H9 (cell line): Measurements from ENCODE around the gene KRTAP1-5. TPM values are rescaled to one million over a fixed set of nuclear protein-coding genes. Genes with fewer than 3 reads are reported as not detected.

ENCODE experiments used
- DNase-seq: peaks from one replicate; pipeline ENCODE4 v3.0.0-alpha.2; 2017
- H2AFZ ChIP-seq: one replicate; pipeline ENCODE4 v1.6.1; 2013; ENCODE audit warnings: mild to moderate bottlenecking, low read length, control low read depth, moderate library complexity
- H2AK5ac ChIP-seq: 2 replicates; pipeline ENCODE4 v1.6.1; 2013; ENCODE audit warnings: low read length, control low read depth, mixed read lengths; ENCODE audit not compliant: insufficient read length
- H2BK120ac ChIP-seq: one replicate; pipeline ENCODE4 v1.6.1; 2013; ENCODE audit warnings: low read depth, mild to moderate bottlenecking, low read length, control low read depth, inconsistent platforms; ENCODE audit not compliant: poor library complexity, severe bottlenecking
- H2BK12ac ChIP-seq: 2 replicates; pipeline ENCODE4 v1.6.1; 2013; ENCODE audit warnings: low read length, control low read depth, mixed read lengths, low read depth; ENCODE audit not compliant: insufficient read length
- H2BK15ac ChIP-seq: 2 replicates; pipeline ENCODE4 v1.6.1; 2013; ENCODE audit warnings: low read depth, low read length, control low read depth
- H2BK20ac ChIP-seq: one replicate; pipeline ENCODE4 v1.6.1; 2013; ENCODE audit warnings: low read depth, mild to moderate bottlenecking, low read length, control low read depth, inconsistent platforms; ENCODE audit not compliant: poor library complexity, severe bottlenecking
- H2BK5ac ChIP-seq: 2 replicates; pipeline ENCODE4 v1.6.1; 2013; ENCODE audit warnings: low read length, control low read depth, mixed read lengths; ENCODE audit not compliant: insufficient read length
- H3K14ac ChIP-seq: 2 replicates; pipeline ENCODE4 v1.6.1; 2013; ENCODE audit warnings: low read length, control low read depth; ENCODE audit not compliant: insufficient read depth
- H3K18ac ChIP-seq: 2 replicates; pipeline ENCODE4 v1.6.1; 2013; ENCODE audit warnings: low read depth, mild to moderate bottlenecking, mixed read lengths, low read length, control low read depth; ENCODE audit not compliant: insufficient read length
- H3K23ac ChIP-seq: 2 replicates; pipeline ENCODE4 v1.6.1; 2013; ENCODE audit warnings: low read length, control low read depth, mixed read lengths, low read depth; ENCODE audit not compliant: insufficient read length
- H3K23me2 ChIP-seq: 2 replicates; pipeline ENCODE4 v1.6.1; 2013; ENCODE audit warnings: low read depth, mild to moderate bottlenecking, mixed read lengths, low read length, control low read depth; ENCODE audit not compliant: insufficient read length, poor library complexity, severe bottlenecking
- H3K27ac ChIP-seq: 2 replicates; pipeline ENCODE4 v1.5.1; 2013; ENCODE audit warnings: low read length, control low read depth, mixed read lengths, low read depth; ENCODE audit not compliant: insufficient read length
- H3K27me3 ChIP-seq: 2 replicates; pipeline ENCODE4 v1.6.1; 2013; ENCODE audit warnings: low read length, control low read depth, inconsistent platforms; ENCODE audit not compliant: insufficient read depth
- H3K4ac ChIP-seq: 2 replicates; pipeline ENCODE4 v1.6.1; 2013; ENCODE audit warnings: low read depth, mild to moderate bottlenecking, control low read depth, inconsistent platforms, low read length, moderate library complexity
- H3K4me1 ChIP-seq: 2 replicates; pipeline ENCODE4 v1.6.1; 2013; ENCODE audit warnings: low read length, control low read depth, inconsistent platforms; ENCODE audit not compliant: insufficient read depth
- H3K4me2 ChIP-seq: 2 replicates; pipeline ENCODE4 v1.6.1; 2013; ENCODE audit warnings: low read length, control low read depth, mixed read lengths; ENCODE audit not compliant: insufficient read length, insufficient read depth
- H3K56ac ChIP-seq: 2 replicates; pipeline ENCODE4 v1.6.1; 2013; ENCODE audit warnings: low read depth, mild to moderate bottlenecking, mixed read lengths, low read length, control low read depth; ENCODE audit not compliant: insufficient read length
- H3K79me1 ChIP-seq: 2 replicates; pipeline ENCODE4 v1.6.1; 2013; ENCODE audit warnings: low read depth, mild to moderate bottlenecking, moderate library complexity, low read length, control low read depth, inconsistent platforms; ENCODE audit not compliant: insufficient read depth, poor library complexity, severe bottlenecking
- H3K79me2 ChIP-seq: 2 replicates; pipeline ENCODE4 v1.6.1; 2013; ENCODE audit warnings: low read length, control low read depth, inconsistent platforms; ENCODE audit not compliant: insufficient read depth
- H3K9ac ChIP-seq: 2 replicates; pipeline ENCODE4 v1.6.1; 2013; ENCODE audit warnings: low read length, control low read depth, mixed read lengths; ENCODE audit not compliant: insufficient read length; ENCODE audit errors: extremely low read depth
- H3K9me3 ChIP-seq: one replicate; pipeline ENCODE4 v1.6.1; 2013; ENCODE audit warnings: low read depth, low read length, inconsistent platforms; ENCODE audit not compliant: control insufficient read depth
- H3T11ph ChIP-seq: one replicate; pipeline ENCODE4 v1.6.1; 2013; ENCODE audit warnings: mild to moderate bottlenecking, low read length, control low read depth, inconsistent platforms
- H4K20me1 ChIP-seq: one replicate; pipeline ENCODE4 v1.6.1; 2013; ENCODE audit not compliant: control insufficient read depth, insufficient read length, insufficient read depth
- H4K5ac ChIP-seq: 2 replicates; pipeline ENCODE4 v1.6.1; 2013; ENCODE audit warnings: low read depth, mild to moderate bottlenecking, mixed read lengths, low read length, control low read depth; ENCODE audit not compliant: insufficient read length
- H4K8ac ChIP-seq: replicated peaks from 2 replicates; pipeline ENCODE4 v1.6.1; 2013; ENCODE audit warnings: low read length, control low read depth, mixed read lengths, low read depth; ENCODE audit not compliant: insufficient read length
- H4K91ac ChIP-seq: 2 replicates; pipeline ENCODE4 v1.6.1; 2013; ENCODE audit warnings: low read depth, mild to moderate bottlenecking, moderate library complexity, mixed read lengths, low read length, control low read depth; ENCODE audit not compliant: insufficient read length
- H3K27ac Mint-ChIP-seq, 3 experiments: 2 replicates in 2 of 3; 3 replicates in 1 of 3; pipeline ENCODE4 v1.8.0; 2020 to 2021; ENCODE audit warnings: mixed read lengths in 3 of 3, mild to moderate bottlenecking in 1 of 3, moderate library complexity in 1 of 3
- H3K27me3 Mint-ChIP-seq: 2 replicates; pipeline ENCODE4 v1.8.0; 2021; ENCODE audit warnings: low read depth, mild to moderate bottlenecking, moderate library complexity, mixed read lengths
- H3K36me3 Mint-ChIP-seq, 3 experiments: 2 replicates in 2 of 3; 3 replicates in 1 of 3; pipeline ENCODE4 v1.8.0; 2020 to 2021; ENCODE audit warnings: low read depth in 3 of 3, mixed read lengths in 3 of 3; ENCODE audit not compliant: insufficient read depth in 1 of 3
- H3K4me1 Mint-ChIP-seq, 2 experiments: 2 replicates each; pipeline ENCODE4 v1.8.0; 2020; ENCODE audit warnings: mixed read lengths in 2 of 2
- H3K4me3 Mint-ChIP-seq, 2 experiments: 2 replicates in 1 of 2; 3 replicates in 1 of 2; pipeline ENCODE4 v1.8.0; 2020 to 2021; ENCODE audit warnings: mild to moderate bottlenecking in 2 of 2, mixed read lengths in 2 of 2, moderate library complexity in 1 of 2
- H3K9me3 Mint-ChIP-seq, 2 experiments: 2 replicates in 1 of 2; 3 replicates in 1 of 2; pipeline ENCODE4 v1.8.0; 2020; ENCODE audit warnings: mild to moderate bottlenecking in 2 of 2, mixed read lengths in 2 of 2, moderate library complexity in 1 of 2
- CTCF ChIP-seq: fragments of 200-600 bp; sonication (generic); conservative IDR thresholded peaks from 3 replicates; pipeline ENCODE4 v1.8.0; 2021; ENCODE audit warnings: antibody characterized with exemption, mild to moderate bottlenecking
- WGBS: extraction: QIAGEN DNeasy Blood & Tissue Kit; methylation state at CpG from one replicate; pipeline ENCODE4 v1.1.7; 2013; ENCODE audit warnings: missing lambda C conversion rate, low lambda C conversion rate, mixed read lengths; ENCODE audit not compliant: insufficient read length; ENCODE audit errors: extremely low coverage; 5-methylcytosine and 5-hydroxymethylcytosine counted together
- total RNA-seq: library from RNA; stranded (reverse); gene quantifications from 2 replicates; pipeline ENCODE4 v1.2.1, GENCODE V29; 2021

The KRTAP1-5 gene
- total RNA-seq, 1 experiment from 2014 or later, result not detected

DNA sequence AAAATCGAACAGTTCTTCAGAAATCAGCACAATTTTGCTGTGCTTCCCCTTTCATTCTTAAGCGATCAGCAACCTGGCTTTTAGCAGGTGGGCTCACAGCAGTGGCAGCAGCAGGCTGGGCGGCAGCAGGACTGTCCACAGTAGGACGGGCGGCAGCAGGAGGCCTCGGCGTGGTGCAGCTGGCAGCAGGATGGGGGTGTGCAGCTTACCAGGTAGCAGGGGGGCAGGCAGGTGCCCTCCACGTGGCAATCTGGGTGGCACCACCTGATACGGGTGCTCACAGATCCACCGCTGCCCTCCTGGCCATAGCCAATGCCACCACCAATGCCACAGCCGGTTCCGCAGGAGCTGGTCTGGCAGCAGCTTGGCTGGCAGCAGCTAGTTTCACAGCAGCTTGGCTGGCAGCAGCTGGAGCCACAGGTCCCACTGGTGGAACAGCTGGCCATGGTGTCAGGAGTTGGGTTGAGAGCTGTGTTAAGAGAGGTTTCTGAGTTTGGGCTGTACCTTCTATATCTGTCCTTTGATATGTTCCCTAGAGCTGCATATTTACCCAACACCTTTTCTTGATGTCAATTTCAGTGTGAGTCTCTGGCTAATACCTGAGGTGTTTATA lies 2.7 kb upstream of the KRTAP1-5 start, which contains the start of gene KRTAP1-4:
KRTAP1-4 (minus strand) TSS at position 563 of the 613 bp plus-strand sequence; CDS start at position 446, 117 bp downstream.
- H2AFZ ChIP-seq, result no peak within 1 kb of the TSS
- H3K27ac Mint-ChIP-seq, result no peak within 1 kb of the TSS

More for the DNA sequence above, 2.7 kb upstream of the KRTAP1-5 start, which contains the start of gene KRTAP1-4:
- Histone ChIP-seq H3K27ac (no peak within 1 kb of the TSS), H3K4me1 (no peaks in the 10 kb centered on the region), H4K20me1 (no peaks in the 10 kb centered on the region), H4K91ac (no peak within 1 kb of the TSS), H3K14ac (no peak within 1 kb of the TSS), H3T11ph (no peak within 1 kb of the TSS), H2BK20ac (no peak within 1 kb of the TSS), H2BK5ac (no peak within 1 kb of the TSS), H2BK15ac (no peak within 1 kb of the TSS), H3K9ac (no peak within 1 kb of the TSS), H3K79me2 (no peaks in the 10 kb centered on the region), H4K5ac (no peak within 1 kb of the TSS), H2AK5ac (no peak within 1 kb of the TSS), H3K4me2 (no peak within 1 kb of the TSS), H4K8ac (no peak within 1 kb of the TSS), H3K27me3 (no peaks in the 10 kb centered on the region), H3K4ac (no peak within 1 kb of the TSS), H3K9me3 (no peaks in the 10 kb centered on the region), H3K18ac (no peak within 1 kb of the TSS), H3K23me2 (no peaks in the 10 kb centered on the region), H3K56ac (no peak within 1 kb of the TSS), H3K79me1 (no peaks in the 10 kb centered on the region), H2BK120ac (no peak within 1 kb of the TSS), H2BK12ac (no peak within 1 kb of the TSS), H3K23ac (no peak within 1 kb of the TSS)
- H3K9me3 Mint-ChIP-seq, result no peaks in the 10 kb centered on the region; a peak in 1 of 5 replicates
- no peak within 1 kb of the TSS; a peak in 1 of 5 replicates for H3K4me3 Mint-ChIP-seq
- no peak for DNase-seq
- no peak for TF ChIP-seq CTCF
- H3K27me3 Mint-ChIP-seq, result peaks cover 3% of the 10 kb centered on the region; the same call in 1 of the 2 replicates
- no CpG with 5 or more reads among the region's 12 CpGs for WGBS
- no peaks in the 10 kb centered on the region for H3K36me3 Mint-ChIP-seq
- H3K4me1 Mint-ChIP-seq, result peaks cover 0 to 1% of the 10 kb centered on the region in 2 experiments; a peak in 1 of 4 replicates
